Measurements from ENCODE around the gene PRUNE1. TPM values are rescaled to one million over a fixed set of nuclear protein-coding genes. Genes with fewer than 3 reads are reported as not detected.

Gene PRUNE1
- total and polyA plus RNA-seq, 2 of the 4 experiments (the other 2 are of a cell fraction): 7.9 to 9.4 TPM

DNA sequence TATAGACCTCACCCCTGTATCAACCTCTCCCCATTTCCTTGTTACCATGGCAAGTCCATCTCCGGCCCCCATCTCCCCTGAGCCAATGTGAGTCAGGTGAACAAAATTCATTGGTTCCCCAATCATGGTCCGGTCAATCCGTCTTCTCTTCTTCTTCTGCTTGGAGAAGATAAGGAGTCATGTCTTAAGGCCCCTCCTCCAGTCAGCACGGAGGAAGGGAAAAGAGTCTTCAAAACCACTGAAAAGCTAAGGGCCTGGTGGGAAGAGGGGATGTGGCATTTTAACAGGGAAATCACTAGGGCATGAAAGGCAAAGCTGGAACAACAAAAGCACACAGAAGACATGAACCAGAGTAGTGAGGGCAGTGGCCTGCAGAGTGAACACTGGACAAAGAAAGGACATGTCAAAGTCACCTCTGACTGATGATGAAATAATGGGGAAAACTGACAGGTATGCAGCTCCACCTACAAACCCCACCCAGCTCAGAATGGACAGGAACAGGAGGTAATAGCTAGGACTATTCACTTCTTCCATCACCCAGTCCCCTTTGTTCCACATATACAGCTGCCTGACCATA, 46.8 kb downstream of the PRUNE1 start:
- ChIA-PET POLR2A (ENCODE audit: unreplicated experiment) (no interaction called here), CTCF (no interaction called here)
- Histone ChIP-seq H3K9me1 (ENCODE audit: insufficient read depth, low read length) (peaks cover 23% of the 10 kb centered on the region), H2AK5ac (ENCODE audit: low read depth, low read length) (no peak overlapping the region), H2BK120ac (ENCODE audit: low read depth, low read length) (no peak overlapping the region), H3K27ac (ENCODE audit: insufficient read depth, low read length) (no peak overlapping the region), H2BK5ac (ENCODE audit: low read depth, low read length, poor library complexity, severe bottlenecking) (no peak overlapping the region), H3K4me3 (ENCODE audit: insufficient read depth, low read depth, low read length) (no peak overlapping the region), H3K27me3 (ENCODE audit: control insufficient read depth, insufficient read depth, low read length) (no peaks in the 10 kb centered on the region), H2AFZ (replicated peaks; ENCODE audit: low read length, poor library complexity) (no peak overlapping the region), H3K4me2 (ENCODE audit: low read depth, low read length) (no peak overlapping the region), H2BK15ac (ENCODE audit: low read depth, low read length) (no peak overlapping the region), H3K14ac (replicated peaks; ENCODE audit: low read depth, low read length) (no peak overlapping the region), H3K79me1 (ENCODE audit: low read depth in 1 of 2, low read length in 2 of 2) (peaks cover 28 to 81% of the 10 kb centered on the region in 2 experiments), H3K9ac (ENCODE audit: low read depth, low read length) (no peak overlapping the region; the same call in 1 of the 2 replicates), H2BK20ac (ENCODE audit: low read depth, low read length) (no peak overlapping the region), H3K9me3 (ENCODE audit: control insufficient read depth, insufficient read depth, low read length) (no peaks in the 10 kb centered on the region), H3K23ac (ENCODE audit: low read depth, low read length) (no peak overlapping the region), H4K5ac (ENCODE audit: low read depth, low read length) (no peak overlapping the region), H4K8ac (ENCODE audit: low read depth in 2 of 2, low read length in 2 of 2) (no peak overlapping the region), H3K18ac (ENCODE audit: low read depth, low read length) (no peak overlapping the region), H2AK9ac (replicated peaks; ENCODE audit: low read depth, low read length, poor library complexity) (no peak overlapping the region), H4K91ac (ENCODE audit: insufficient read depth, low read depth, low read length) (no peak overlapping the region), H4K20me1 (ENCODE audit: insufficient read depth, low read length) (peaks cover 56% of the 10 kb centered on the region), H3K36me3 (ENCODE audit: control insufficient read depth, insufficient read depth, low read length) (peaks cover 50% of the 10 kb centered on the region), H3K4ac (ENCODE audit: low read depth, low read length) (no peak overlapping the region), H3K4me1 (ENCODE audit: control insufficient read depth, insufficient read depth, low read length) (peaks cover 9% of the 10 kb centered on the region), H3K56ac (ENCODE audit: extremely low read depth, insufficient read depth, low read length) (no peak overlapping the region)
- dilution Hi-C loops (cut with HindIII; ENCODE audit: low sequenced_read_pairs, unreplicated experiment) (no loop called here), intact Hi-C loops (cut with micrococcal nuclease) (no loop called here), in situ Hi-C loops (cut with MboI; ENCODE audit: low sequenced_read_pairs) (no loop called here)
- DNase-seq: no peak
- no peak for TF ChIP-seq CTCF (conservative IDR thresholded peaks at IDR 0.05; ENCODE audit: low read depth, low read length)
- TF ChIP-seq ELK1 (IDR thresholded peaks at IDR 0.05; ENCODE audit: borderline replicate concordance, low read depth, low read length): no peak
- no peak for TF ChIP-seq MAFK (IDR thresholded peaks at IDR 0.05; ENCODE audit: low read depth, low read length)
- no peak for TF ChIP-seq RCOR1 (IDR thresholded peaks at IDR 0.05; ENCODE audit: insufficient replicate concordance, low read length)
- 0 out of 2 replicates have a peak, but pooled peaks have one; percentile 18 for TF ChIP-seq CEBPB (IDR thresholded peaks at IDR 0.05; ENCODE audit: low read depth, low read length)
- TF ChIP-seq RFX5 (IDR thresholded peaks at IDR 0.05; ENCODE audit: low read depth, low read length): no peak
- ATAC-seq (ENCODE audit: low read depth): no peak
- no CpG with 5 or more reads among the region's 4 CpGs for WGBS, 2 experiments (ENCODE audit: extremely low coverage in 2 of 2, insufficient read length in 1 of 2)
- BruUV-seq (replicated peaks): no TSS peak

Data from IMR-90 (cell line).